Nucleus accumbens (tissue), 56 donors: ENCODE data around the gene DUSP22.
"Not testable (repeated sequence)": the region's sequence is repeated elsewhere in the genome, so short reads cannot be mapped to it uniquely, and the experiment has no call there.

ENCODE experiments used
- DNase-seq, 56 donors: peaks; one replicate each; lab custom pipeline; 2025; lab: John Stamatoyannopoulos, UW

The DUSP22 gene

DNA sequence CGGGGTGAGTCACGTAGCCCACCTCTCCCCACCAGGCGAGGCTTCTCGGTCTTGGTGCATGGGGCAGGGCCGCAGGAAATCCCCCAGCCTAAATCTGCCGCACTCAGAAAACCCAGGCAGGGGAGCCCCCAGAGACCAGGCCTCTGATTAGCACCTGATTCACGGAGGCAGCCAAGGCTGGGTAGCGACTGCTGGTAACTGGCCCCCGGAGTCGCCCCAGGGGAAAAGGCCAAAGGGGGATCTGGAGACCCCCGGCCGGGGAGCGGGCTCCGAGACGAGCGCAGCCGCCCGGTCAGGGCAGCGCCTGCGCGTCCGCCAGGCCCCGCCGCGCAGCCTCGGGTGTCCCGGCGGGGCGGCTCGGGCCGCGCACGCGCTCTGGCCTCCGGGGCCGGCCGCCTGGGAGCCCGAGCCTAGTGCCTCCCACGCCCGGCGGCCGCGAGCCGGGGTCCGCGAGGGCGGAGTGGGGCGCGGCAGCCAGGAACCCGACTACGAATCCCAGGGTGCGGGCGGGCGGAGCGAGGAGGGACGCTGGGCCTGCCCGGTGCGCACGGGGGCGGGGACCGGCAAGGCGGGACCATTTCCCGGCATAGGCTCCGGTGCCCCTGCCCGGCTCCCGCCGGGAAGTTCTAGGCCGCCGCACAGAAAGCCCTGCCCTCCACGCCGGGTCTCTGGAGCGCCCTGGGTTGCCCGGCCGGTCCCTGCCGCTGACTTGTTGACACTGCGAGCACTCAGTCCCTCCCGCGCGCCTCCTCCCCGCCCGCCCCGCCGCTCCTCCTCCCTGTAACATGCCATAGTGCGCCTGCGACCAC is at the start of gene DUSP22:
Gene DUSP22, plus strand, starts transcription at position 791 of the 809 bp plus-strand sequence. CDS start 53 bp downstream, outside the sequence.
- DNase-seq: no peak

- no peak for DNase-seq
Measured at GRCh38 chr6:246352-246751, 45.9 kb upstream of the DUSP22 start.

- no peak for DNase-seq
Measured at GRCh38 chr6:247351-247750, 44.9 kb upstream of the DUSP22 start.

DNA sequence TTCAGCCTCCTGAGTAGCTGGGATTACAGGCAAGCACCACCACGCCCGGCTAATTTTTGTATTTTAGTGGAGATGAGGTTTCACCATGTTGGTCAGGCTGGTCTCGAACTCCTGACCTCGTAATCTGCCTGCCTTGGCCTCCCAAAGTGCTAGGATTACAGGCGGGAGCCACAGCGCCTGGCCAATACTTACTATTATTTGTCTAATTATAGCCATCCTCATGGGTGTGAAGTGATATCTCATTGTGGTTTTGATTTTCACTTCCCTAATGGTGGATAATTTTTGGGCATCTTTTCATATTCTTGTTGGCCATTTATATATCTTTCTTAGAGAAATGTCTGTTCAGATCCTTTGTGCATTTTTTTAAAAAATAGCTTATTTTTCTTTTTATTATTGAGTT is 44.2 kb upstream of the DUSP22 start:
- not testable (repeated sequence) for DNase-seq

GRCh38 chr6:250676-251075 is 41.6 kb upstream of the DUSP22 start:
- no peak for DNase-seq

- DNase-seq: peak in 2 of 56 donors; percentile 12 to 29
Measured at GRCh38 chr6:251920-252319, 40.4 kb upstream of the DUSP22 start.

DNA sequence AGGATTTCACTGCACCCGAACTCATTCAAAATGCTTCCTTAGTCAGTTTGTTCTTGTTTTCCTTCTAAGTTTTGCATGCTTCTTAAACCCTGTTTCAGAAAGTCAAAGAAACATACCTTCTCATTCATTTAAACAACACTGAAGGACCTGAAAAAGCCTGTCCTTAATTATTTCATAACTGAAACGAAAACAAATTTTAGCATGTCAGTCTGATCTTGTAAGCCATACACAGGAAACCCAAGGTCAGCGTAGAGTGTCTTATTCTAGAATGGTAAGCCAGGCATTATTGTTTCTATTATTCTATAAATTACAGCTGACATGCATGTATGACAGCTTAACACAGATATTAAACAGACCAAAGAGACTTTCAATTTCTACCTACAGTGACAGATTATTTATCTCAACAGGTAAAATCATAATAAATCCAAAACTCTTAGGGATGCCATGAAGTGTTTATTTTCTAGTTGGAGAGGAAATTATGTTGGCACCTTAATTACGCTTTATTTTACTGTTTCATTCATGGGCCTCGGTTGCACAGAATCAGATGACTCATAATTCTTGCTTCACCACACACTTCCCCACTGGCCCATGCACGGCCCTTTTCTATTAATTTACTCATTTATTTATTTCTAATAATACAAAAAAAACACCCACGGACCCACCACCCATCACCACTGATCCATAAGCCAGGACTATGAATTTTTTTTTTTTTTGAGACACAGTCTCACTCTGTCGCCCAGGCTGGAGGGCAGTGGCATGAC is 39.3 kb upstream of the DUSP22 start:
- DNase-seq: no peak

DNA sequence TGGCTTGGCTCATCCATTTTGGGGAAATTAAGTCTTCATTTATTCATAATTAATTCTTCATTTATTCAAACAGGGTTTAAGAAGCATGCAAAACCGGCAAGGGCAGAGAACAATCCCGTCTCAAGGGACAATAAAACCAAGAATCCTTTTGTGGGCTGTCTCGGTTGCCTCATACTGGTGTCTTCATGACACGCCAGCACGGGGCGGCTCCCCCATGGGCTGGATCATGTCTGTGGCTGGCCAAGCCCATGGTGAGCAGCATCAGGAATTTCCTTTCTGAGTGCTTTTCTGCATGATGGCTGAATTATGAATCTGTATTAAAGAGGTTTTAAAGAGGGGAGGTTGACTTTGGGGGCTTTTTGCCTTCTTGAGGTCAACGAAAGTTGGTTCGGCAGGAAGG is 38.3 kb upstream of the DUSP22 start:
- DNase-seq: no peak

DNA sequence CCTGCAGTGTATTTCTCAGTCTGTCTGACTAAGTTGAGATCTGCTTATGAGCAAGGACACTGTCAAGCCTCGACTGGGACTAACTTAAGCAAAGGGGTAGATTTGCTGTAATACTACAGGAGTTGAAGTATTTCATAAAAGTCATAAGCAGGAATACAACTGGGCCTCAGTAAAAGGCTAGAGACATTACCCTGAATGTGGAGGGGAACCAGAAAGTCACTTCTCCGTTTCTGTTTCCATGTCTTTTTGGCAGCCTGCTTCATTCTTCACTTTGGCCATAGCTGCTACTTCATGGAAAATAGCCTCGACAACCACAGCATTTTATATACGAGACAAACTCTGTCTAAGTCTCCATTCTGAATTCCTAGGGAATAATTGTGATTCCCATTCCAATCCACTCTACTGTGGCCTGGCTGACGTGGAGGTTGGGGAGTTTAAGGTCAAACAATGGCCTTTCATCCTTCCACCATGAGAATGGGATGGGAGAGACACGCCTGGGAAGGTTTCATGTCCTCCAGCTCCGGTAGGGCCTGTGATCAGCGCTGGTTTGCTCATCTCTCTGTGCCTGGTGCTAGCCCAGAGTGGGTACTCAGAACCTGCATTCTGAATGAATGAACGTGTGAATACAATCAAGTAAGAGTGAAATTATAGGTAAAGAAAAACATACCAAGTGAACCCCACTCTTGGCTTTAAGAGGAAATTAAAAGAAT is 37.1 kb upstream of the DUSP22 start:
- DNase-seq: no peak

- no peak for DNase-seq
Measured at GRCh38 chr6:255751-256083, 36.6 kb upstream of the DUSP22 start.

DNA sequence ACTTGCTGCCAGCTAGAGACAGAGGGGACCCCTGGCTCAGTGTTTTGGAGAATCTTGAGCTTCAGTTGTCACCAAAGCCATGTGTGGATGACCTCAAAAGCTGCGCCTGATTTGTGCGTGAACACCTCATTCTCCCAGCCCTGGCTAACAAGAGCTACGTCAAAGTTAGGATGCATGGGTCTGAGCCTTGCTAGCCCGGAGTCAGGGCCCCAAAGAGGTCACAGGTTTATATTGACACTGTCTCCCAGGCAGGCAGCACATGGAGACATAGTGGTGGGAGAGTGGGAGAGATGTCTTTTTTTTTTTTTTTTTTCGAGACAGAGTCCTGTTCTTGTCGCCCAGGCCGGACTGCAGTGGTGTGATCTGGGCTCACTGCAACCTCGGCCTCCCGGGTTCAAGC is 36.1 kb upstream of the DUSP22 start:
- no peak for DNase-seq

DNA sequence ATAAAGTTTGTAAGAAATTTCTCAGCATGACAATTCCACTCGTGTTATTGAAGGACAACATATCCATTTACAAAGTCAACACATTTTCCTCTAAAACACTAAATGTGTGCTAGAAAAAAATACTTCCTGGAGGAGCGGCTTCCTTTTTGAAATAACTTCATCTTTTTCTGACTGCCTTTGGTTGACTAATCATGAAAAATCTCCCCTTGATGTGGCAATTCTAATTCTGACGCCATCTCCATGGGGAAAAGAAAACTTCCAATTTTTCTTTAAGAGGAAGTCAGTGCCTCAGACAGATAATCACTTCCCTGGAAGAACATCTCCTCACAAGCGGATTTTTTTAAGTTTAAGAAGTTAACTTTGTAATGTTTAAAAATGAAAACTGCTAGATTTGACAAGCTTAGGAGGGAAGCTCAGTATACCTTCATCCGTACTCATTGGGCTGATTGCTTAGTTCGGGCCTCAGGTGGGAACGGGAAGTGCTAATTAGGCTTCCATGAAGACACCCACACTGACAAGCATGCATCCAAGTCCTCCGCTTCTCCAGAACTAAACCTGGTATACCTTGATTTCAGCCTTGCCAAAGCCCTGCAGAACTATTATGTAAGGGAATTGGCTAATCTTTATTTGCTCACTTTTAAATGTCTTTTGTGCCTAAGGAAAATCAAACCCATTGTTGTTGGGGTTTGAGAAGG is 35.1 kb upstream of the DUSP22 start:
- no peak for DNase-seq

DNA sequence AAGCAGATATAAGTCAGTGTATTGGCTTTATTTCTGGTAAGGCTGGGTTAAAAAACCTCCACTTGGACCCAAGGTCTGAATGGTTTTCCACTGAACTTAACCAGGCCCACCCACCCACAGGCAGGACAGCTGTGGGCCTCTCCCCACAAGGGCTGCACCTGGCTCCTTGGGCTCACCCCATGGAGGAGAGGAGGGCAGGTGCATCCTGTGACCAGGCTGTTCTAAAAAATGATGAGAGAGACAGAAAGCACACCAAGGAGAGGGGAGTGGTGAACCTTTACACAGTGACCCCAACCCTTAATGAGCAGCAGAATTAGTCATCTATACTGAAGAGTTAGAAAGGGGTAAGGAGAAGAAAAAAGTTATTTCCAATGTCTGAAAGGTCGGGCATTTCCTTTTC is 34.5 kb upstream of the DUSP22 start:
- DNase-seq: no peak

DNA sequence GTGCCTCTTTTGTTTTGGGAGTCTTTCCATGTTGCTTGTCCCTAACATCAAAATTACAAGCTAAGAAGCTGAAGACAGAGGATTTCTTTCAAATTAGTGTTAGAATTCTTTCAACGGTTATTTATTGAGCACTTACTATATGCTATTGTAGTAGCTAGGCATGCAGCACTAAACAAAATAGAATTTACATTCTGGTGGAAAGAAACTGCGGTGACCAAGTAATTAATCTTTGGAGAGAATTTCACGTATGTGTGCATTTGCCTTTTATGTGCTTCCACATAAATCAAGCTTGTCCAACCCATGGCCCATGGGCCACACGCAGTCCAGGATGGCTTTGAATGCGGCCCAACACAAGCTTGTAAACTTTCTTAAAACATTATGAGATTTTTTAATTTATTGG is 33.0 kb upstream of the DUSP22 start:
- no peak for DNase-seq

GRCh38 chr6:259901-260508 is 32.3 kb upstream of the DUSP22 start:
- no peak for DNase-seq

- DNase-seq: no peak
Measured at GRCh38 chr6:264626-265025, 27.7 kb upstream of the DUSP22 start.

GRCh38 chr6:268394-268935 is 23.8 kb upstream of the DUSP22 start:
- no peak for DNase-seq

GRCh38 chr6:273551-274058 is 18.7 kb upstream of the DUSP22 start:
- DNase-seq: no peak

DNA sequence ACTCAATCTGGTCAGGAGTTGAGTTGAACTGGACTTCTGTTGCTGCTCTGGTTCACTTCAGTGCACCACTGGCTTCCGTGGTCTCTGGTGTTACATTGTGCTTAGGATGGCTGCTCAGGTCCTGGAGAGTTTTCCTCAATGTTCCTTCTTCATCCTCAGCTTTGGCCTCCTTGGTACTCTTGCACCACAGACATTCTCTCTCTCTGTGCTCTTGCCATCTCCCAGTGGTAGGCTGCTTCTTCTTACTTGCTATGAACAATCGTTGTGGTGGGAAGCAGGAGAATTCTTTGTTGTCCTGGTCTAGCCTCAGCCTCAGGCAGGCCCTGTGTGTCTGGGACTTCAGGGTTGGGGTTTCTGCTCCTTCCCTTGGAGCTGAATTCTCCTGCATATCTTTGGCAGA is 14.5 kb upstream of the DUSP22 start:
- no peak for DNase-seq

- no peak for DNase-seq
Measured at GRCh38 chr6:278494-278893, 13.8 kb upstream of the DUSP22 start.
